ENCODE data around the gene F11. TPM values are rescaled to one million over a fixed set of nuclear protein-coding genes. Genes with fewer than 3 reads are reported as not detected.
"Not testable (repeated sequence)": the region's sequence is repeated elsewhere in the genome, so short reads cannot be mapped to it uniquely, and the experiment has no call there.

The F11 gene
- total RNA-seq, 1 donor from 2014 or later, result 0.35 TPM

GRCh38 chr4:186248643-186249042 lies 17.3 kb upstream of the F11 start:
- DNase-seq (ENCODE audit: low spot score), result no peak

GRCh38 chr4:186249785-186250754 lies 15.9 kb upstream of the F11 start:
- intact Hi-C loops (cut with DNase I), result no loop called here
- no peak for DNase-seq (ENCODE audit: low spot score)

More at GRCh38 chr4:186248643-186249042, 17.3 kb upstream of the F11 start:
- intact Hi-C loops (cut with DNase I), result no loop called here

DNA sequence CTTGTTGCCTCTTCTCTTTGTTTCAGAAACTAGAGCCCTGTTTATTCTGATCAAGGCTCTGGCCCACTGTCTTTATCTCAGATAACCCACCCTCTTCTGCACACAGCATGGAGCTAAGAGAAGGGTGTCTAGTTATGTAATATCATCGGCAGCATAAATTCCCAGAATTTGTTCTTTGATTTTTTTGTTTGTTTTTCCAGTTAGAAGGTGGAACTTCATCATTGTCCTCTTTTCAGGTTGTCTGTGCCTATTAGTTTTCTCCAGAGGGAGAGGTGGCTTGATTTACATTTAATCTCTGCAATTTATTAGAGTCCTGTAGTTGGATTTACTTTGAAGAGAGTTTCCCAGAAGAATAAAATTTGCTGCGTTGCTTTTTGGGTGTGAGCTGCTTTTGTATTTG lies 15.2 kb upstream of the F11 start:
- intact Hi-C loops (cut with DNase I), result no loop called here
- DNase-seq (ENCODE audit: low spot score), result no peak

DNA sequence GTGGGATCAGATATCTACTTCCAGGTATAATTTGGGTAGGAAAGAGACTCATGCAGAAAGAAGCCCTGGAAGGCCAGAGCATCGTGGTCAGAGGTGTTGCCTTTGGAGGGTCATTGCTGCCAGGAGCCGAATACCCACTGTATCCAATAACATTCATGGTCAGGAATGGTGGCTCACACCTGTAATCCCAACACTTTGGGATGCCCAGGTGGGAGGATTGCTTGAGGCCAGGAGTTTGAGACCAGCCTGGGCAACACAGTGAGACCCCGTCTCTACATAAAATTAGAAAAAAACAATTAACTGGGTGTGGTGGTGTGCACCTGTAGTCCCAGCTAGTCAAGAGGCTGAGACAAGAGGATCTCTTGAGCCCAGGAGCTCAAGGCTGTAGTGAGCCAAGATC lies 10.9 kb upstream of the F11 start:
- intact Hi-C loops (cut with DNase I), result no loop called here
- no peak for DNase-seq (ENCODE audit: low spot score)

DNA sequence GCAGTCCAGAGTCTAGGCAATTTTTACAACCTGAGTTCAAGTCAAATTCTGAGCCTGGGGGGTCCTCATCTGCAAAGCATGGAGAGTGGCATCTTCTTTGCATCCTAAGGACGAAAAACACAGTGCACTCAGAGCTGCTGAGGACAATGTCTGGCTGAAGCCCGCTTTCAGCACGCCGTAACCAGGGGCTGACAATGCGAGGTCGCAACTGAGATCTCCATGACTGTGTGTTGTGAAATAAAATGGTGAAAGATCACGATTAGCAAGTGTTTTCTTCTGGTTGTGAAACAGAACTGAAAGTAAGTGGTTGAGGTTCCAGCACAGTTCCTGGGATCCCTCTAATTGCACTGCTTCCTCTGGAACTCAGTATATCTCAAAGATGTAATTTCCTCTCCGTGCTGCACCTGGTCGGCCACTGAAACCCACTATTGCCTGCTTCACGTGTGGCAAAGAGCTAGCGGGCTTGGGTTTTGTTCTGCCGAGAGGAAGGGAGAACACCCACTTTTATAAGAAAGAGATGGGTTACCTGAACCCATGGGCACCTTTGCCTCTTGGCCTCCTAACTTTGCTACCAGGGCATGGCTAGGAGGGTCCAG lies 7.7 kb upstream of the F11 start:
- no peak for DNase-seq (ENCODE audit: low spot score)
- intact Hi-C loops (cut with DNase I), result no loop called here

GRCh38 chr4:186260117-186260503 lies 5.9 kb upstream of the F11 start:
- intact Hi-C loops (cut with DNase I), result no loop called here
- DNase-seq (ENCODE audit: low spot score), result no peak

DNA sequence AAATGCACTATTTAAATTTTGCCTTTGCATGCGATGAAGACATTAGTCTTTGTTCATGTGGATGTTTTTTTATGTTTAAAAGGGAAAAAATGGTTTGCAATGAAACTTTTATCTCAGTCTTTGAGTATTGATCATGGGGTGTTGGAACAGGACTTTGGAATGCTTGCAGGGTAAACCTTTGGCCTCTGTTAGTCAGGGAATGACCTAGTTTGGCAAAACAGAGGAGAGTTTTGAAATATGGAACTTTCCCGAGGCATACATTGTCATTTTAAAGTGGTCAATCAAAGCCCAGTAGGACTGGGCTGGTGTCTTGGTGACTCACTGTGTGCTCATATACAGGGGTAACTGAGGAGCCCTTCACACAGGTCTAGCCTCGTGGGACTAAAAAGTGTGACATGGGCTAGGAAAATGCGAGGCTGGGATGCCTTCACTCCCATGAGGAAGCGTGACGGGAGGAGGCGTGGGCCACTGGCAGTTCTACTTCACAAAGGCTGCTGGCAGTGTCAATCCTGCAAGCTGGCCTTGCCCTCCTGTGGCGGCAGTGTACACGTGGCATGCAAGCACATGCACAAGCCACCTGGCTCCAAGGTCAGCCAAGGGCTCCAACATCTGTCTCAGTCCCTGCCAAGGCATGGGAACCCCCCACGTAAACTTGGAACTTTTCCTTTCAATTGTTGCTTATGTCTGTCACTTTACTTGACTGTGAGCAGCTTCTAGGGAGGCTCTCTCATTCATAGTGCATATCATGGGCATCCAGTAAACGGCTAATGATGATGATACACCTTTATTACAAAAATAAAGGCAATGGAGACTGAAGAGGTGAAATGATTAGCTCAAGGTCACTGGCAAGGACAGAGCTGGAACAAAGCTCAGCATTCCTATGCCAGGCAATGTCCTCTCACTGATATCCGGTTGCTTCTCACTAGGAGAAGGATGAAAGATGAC lies 5.2 kb upstream of the F11 start:
- DNase-seq (ENCODE audit: low spot score), result no peak

DNA sequence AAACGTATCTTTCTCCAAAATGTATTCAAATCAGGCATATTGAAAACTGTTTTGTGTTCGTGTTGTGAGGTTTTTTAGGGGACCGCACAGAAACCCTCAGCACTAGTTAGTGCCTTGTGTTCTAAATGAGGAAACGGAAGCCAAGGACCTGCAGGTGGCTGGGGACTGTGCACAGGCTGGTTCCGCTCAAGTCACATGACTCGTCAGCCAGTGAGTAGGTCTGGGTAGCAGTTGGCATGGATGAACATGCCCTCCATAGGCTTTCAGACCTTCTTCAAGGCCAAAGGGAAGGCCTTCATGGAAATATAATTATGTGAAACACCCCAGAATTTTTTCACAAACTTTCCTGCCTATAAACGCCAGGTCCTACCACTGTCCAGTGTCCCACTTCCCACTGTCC lies 1.3 kb upstream of the F11 start:
- intact Hi-C loops (cut with DNase I), result no loop called here
- DNase-seq (ENCODE audit: low spot score), result no peak

More for the DNA sequence above, 5.2 kb upstream of the F11 start:
- intact Hi-C loops (cut with DNase I), result no loop called here

DNA sequence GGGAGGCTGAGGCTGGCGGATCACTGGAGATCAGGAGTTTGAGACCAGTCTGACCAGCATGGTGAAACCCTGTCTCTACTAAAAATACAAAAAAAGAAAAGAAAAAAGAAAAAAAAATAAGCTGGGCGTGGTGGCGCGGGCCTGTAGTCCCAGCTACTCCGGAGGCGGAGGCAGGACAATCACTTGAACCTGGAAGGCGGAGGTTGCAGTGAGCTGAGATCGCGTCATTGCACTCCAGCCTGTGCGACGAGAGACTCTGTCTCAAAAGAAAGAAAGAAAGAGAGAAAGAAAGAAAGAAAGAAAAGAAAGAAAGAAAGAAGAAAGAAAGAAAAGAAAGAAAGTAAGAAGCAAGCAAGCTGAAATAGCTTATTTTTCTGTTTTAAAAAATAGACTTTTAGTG lies 739 bp upstream of the F11 start:
- DNase-seq (ENCODE audit: low spot score); intact Hi-C loops (cut with DNase I): not testable (repeated sequence)

GRCh38 chr4:186266729-186267456 lies 904 bp downstream of the F11 start:
- intact Hi-C loops (cut with DNase I), result no loop called here
- DNase-seq (ENCODE audit: low spot score), result no peak

GRCh38 chr4:186271081-186271678 lies 5.2 kb downstream of the F11 start:
- intact Hi-C loops (cut with DNase I), result no loop called here
- DNase-seq (ENCODE audit: low spot score), result no peak

DNA sequence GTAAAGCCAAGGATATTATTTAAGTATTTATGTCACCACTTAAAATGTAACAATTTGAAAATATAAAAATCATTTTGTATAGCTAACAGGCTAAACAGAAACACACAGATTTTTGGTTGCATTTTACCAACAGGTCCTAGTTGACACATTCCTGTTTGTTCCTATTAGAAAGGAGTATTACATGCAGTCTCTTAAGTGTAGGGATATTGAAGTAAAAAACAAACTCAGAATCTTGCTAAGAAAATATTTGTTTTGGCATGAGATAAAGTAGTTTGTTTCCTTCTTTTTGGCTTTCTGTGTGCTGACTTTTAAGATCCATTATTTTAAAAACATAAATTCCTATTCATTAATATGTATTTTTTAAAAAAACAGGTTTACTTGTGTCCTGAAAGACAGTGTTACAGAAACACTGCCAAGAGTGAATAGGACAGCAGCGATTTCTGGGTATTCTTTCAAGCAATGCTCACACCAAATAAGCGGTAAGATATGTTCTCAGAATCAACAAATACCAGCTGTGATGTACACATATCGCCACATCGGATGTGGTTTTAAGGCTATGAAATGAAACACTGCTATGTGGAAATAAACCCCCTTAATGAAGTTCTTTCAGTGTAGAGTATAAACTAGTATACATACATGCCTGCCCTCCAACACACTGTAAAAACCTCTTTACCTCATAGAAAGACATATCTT lies 6.9 kb downstream of the F11 start:
- intact Hi-C loops (cut with DNase I), result no loop called here
- no peak for DNase-seq (ENCODE audit: low spot score)

- intact Hi-C loops (cut with DNase I); DNase-seq (ENCODE audit: low spot score): not testable (repeated sequence)
These were observed 7.4 kb downstream of the F11 start for GRCh38 chr4:186273392-186273789.

- intact Hi-C loops (cut with DNase I), result no loop called here
- no peak for DNase-seq (ENCODE audit: low spot score)
These were observed 17.3 kb downstream of the F11 start for GRCh38 chr4:186283311-186283710.

GRCh38 chr4:186285147-186285546 lies 19.2 kb downstream of the F11 start:
- intact Hi-C loops (cut with DNase I), result no loop called here
- no peak for DNase-seq (ENCODE audit: low spot score)

- no peak for DNase-seq (ENCODE audit: low spot score)
- intact Hi-C loops (cut with DNase I), result no loop called here
These were observed 20.6 kb downstream of the F11 start for GRCh38 chr4:186286581-186286980.

DNA sequence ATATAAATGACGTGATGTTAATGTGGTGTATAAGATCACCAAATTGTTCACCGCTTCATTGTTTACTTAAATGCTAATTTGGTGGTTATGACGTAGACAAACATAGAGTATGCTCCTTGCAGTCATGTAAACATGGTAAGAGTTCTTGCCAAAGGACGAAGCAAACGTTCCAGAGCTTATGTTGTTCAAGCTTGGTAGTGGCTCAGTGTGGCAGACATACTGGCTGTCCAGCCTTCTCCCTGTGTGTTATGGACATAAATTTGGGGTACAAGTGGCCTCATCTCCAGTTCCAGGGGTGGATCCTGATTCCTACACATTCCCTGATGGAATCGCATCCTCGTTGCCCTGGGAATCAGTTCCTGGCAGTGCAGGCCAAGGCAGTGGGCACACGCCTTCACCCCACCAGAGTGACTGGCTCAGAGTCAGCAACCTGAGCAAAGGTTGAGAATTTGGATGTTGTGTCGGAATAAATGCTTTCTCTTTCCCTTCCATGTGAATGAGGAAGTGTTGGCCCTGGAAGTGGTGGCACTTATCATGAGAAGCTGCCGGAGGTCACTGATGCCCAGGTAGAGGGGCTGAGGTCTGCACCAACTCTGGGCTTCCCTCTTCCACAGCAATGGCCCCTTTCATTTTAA lies 25.4 kb downstream of the F11 start:
- no peak for DNase-seq (ENCODE audit: low spot score)
- intact Hi-C loops (cut with DNase I), result no loop called here

- no peak for DNase-seq (ENCODE audit: low spot score)
- intact Hi-C loops (cut with DNase I), result no loop called here
These were observed 28.2 kb downstream of the F11 start for GRCh38 chr4:186294160-186294559.

Data from cardiac septum (tissue), 1 donor.